HepG2 (cell line): ENCODE data around the gene PSMD1. TPM values are rescaled to one million over a fixed set of nuclear protein-coding genes. Genes with fewer than 3 reads are reported as not detected.
A peak's percentile ranks its signal among the peaks of the same experiment; 100 is the strongest.

ENCODE experiments used
- E2F5 ChIP-seq: sonication (generic); formaldehyde crosslinking; conservative IDR thresholded peaks from 2 replicates; pipeline ENCODE4 v1.4.0; 2020; ENCODE audit warnings: missing genetic modification reagents
- KLF13 ChIP-seq: sonication (generic); formaldehyde crosslinking; IDR thresholded peaks from 2 replicates; pipeline ENCODE4 v1.4.0; 2020; ENCODE audit warnings: mild to moderate bottlenecking, missing genetic modification reagents
- KLF9 ChIP-seq: IDR thresholded peaks from 2 replicates; pipeline ENCODE4 v1.6.1; 2016; ENCODE audit warnings: low read depth
- MTA3 ChIP-seq: sonication (generic); formaldehyde crosslinking; IDR thresholded peaks from 2 replicates; pipeline ENCODE4 v1.4.0; 2020; ENCODE audit warnings: missing genetic modification reagents
- MYPOP ChIP-seq: sonication (generic); formaldehyde crosslinking; IDR thresholded peaks from 2 replicates; pipeline ENCODE4 v1.8.1; 2023; ENCODE audit warnings: mild to moderate bottlenecking, moderate library complexity, missing genetic modification reagents
- NAIF1 ChIP-seq: sonication (generic); formaldehyde crosslinking; IDR thresholded peaks from 2 replicates; pipeline ENCODE4 v1.5.0; 2020; ENCODE audit warnings: mild to moderate bottlenecking, missing genetic modification reagents, borderline replicate concordance
- REPIN1 ChIP-seq: sonication (generic); formaldehyde crosslinking; IDR thresholded peaks from 2 replicates; pipeline ENCODE4 v1.8.0; 2022; ENCODE audit warnings: missing genetic modification reagents, low read depth, mild to moderate bottlenecking, borderline replicate concordance
- SMAD3 ChIP-seq: sonication (generic); formaldehyde crosslinking; IDR thresholded peaks from 2 replicates; pipeline ENCODE4 v1.4.0; 2020; ENCODE audit warnings: missing genetic modification reagents
- UBTF ChIP-seq: sonication (generic); formaldehyde crosslinking; IDR thresholded peaks from 2 replicates; pipeline ENCODE4 v1.4.0; 2020; ENCODE audit warnings: mild to moderate bottlenecking, missing genetic modification reagents
- ZBTB25 ChIP-seq: IDR thresholded peaks from 2 replicates; pipeline ENCODE4 v1.6.1; 2018; ENCODE audit warnings: missing genetic modification reagents
- ZNF253 ChIP-seq: sonication (generic); formaldehyde crosslinking; IDR thresholded peaks from 2 replicates; pipeline ENCODE4 v1.8.0; 2022; ENCODE audit warnings: mild to moderate bottlenecking, missing genetic modification reagents, borderline replicate concordance
- ZNF275 ChIP-seq: sonication (generic); formaldehyde crosslinking; IDR thresholded peaks from 2 replicates; pipeline ENCODE4 v1.8.0; 2022; ENCODE audit warnings: missing genetic modification reagents, mild to moderate bottlenecking, inconsistent platforms, borderline replicate concordance
- ZNF431 ChIP-seq: sonication (generic); formaldehyde crosslinking; IDR thresholded peaks from 2 replicates; pipeline ENCODE4 v1.9.0; 2022; ENCODE audit warnings: missing genetic modification reagents, low read depth, mild to moderate bottlenecking, borderline replicate concordance
- ZNF512B ChIP-seq: sonication (generic); formaldehyde crosslinking; IDR thresholded peaks from 2 replicates; pipeline ENCODE4 v1.5.1; 2020; ENCODE audit warnings: missing genetic modification reagents, mild to moderate bottlenecking, borderline replicate concordance
- ZNF569 ChIP-seq: sonication (generic); formaldehyde crosslinking; IDR thresholded peaks from 2 replicates; pipeline ENCODE4 v1.5.0; 2020; ENCODE audit warnings: mild to moderate bottlenecking, missing genetic modification reagents, moderate library complexity, borderline replicate concordance
- ZNF615 ChIP-seq: sonication (generic); formaldehyde crosslinking; IDR thresholded peaks from 2 replicates; pipeline ENCODE4 v1.5.0; 2020; ENCODE audit warnings: mild to moderate bottlenecking, missing genetic modification reagents, borderline replicate concordance
- ZNF7 ChIP-seq: IDR thresholded peaks from 2 replicates; pipeline ENCODE4 v1.6.1; 2016; ENCODE audit warnings: missing biosample characterization, missing genetic modification reagents
- ZNF816 ChIP-seq: sonication (generic); formaldehyde crosslinking; IDR thresholded peaks from 2 replicates; pipeline ENCODE4 v1.8.0; 2022; ENCODE audit warnings: missing genetic modification reagents, mild to moderate bottlenecking, borderline replicate concordance
- polyA plus RNA-seq, 8 experiments: library from polyadenylated mRNA; depleted of rRNA in 3 of 8; stranded (reverse) in 7 of 8; unstranded in 1 of 8; fragments of >200 nt; fragmentation: Illumina TruSeq in 4 of 8; extraction: Trizol in 4 of 8; gene quantifications; 2 replicates each; pipeline versions ENCODE4 v1.2.1 to v1.2.3, GENCODE V29; 2011 to 2016; ENCODE audit warnings: low read depth in 4 of 8, missing spikeins in 1 of 8, mixed read lengths in 1 of 8; ENCODE audit not compliant: insufficient read depth in 1 of 8
- total RNA-seq, 5 experiments: library from RNA; depleted of rRNA; stranded (reverse); fragments of >200 nt; fragmentation: Illumina TruSeq; extraction: Trizol; gene quantifications; 2 replicates each; pipeline ENCODE4 v1.2.3, GENCODE V29; 2016; ENCODE audit warnings: low read depth in 1 of 5

PSMD1 gene
- total and polyA plus RNA-seq, 2 of the 13 experiments (the other 11 are each of a cell fraction or from before 2014, with no cell fraction given): 136 to 191 TPM

GRCh38 chr2:231047923-231048915, 8.4 kb upstream of the PSMD1 start (continued):
- peak; percentile 37; the same call in 1 of the 2 replicates for TF ChIP-seq UBTF
- no peak for TF ChIP-seq NAIF1 (CRISPR knock-in tag)
- no peak for TF ChIP-seq MTA3 (CRISPR knock-in tag)
- TF ChIP-seq ZBTB25 (CRISPR knock-in tag): no peak
- no peak for TF ChIP-seq KLF13
- TF ChIP-seq ZNF431 (CRISPR knock-in tag): no peak
- TF ChIP-seq E2F5 (CRISPR knock-in tag): no peak
- no peak for TF ChIP-seq MYPOP
- TF ChIP-seq SMAD3 (CRISPR knock-in tag): 0 out of 2 replicates have a peak, but pooled peaks have one; percentile 4
- TF ChIP-seq ZNF816: no peak
- no peak for TF ChIP-seq ZNF7 (CRISPR knock-in tag)
- no peak for TF ChIP-seq KLF9 (CRISPR knock-in tag)
- TF ChIP-seq ZNF512B: no peak
- TF ChIP-seq ZNF275 (CRISPR knock-in tag): no peak
- TF ChIP-seq ZNF615: no peak
- TF ChIP-seq ZNF569 (CRISPR knock-in tag): no peak
- TF ChIP-seq REPIN1 (CRISPR knock-in tag): peak; percentile 8
- no peak for TF ChIP-seq ZNF253 (CRISPR knock-in tag)
